Stimulated activated CD8-positive, alpha-beta memory T cell treated with anti-CD3 and anti-CD28 coated beads, Interleukin-12 subunit alpha, Interleukin-12 subunit beta, amount 100 ng/mL, for 4 hours (primary cell): ENCODE measurements around the gene CFHR4.
"Not testable (repeated sequence)": the region's sequence is repeated elsewhere in the genome, so short reads cannot be mapped to it uniquely, and the experiment has no call there.

Experiments used
- DNase-seq: peaks from one replicate; pipeline ENCODE4 v3.0.0-alpha.2; 2020; ENCODE audit warnings: low read depth

Gene CFHR4

GRCh38 chr1:196941474-196941873, 53.6 kb downstream of the CFHR4 start:
- DNase-seq = not testable (repeated sequence)

GRCh38 chr1:196943568-196943967, 55.7 kb downstream of the CFHR4 start, which contains the start of gene CFHR2:
CFHR2 (plus strand) TSS chr1:196943738; CDS start chr1:196943881, 143 bp downstream.
- DNase-seq = not testable (repeated sequence)

DNA sequence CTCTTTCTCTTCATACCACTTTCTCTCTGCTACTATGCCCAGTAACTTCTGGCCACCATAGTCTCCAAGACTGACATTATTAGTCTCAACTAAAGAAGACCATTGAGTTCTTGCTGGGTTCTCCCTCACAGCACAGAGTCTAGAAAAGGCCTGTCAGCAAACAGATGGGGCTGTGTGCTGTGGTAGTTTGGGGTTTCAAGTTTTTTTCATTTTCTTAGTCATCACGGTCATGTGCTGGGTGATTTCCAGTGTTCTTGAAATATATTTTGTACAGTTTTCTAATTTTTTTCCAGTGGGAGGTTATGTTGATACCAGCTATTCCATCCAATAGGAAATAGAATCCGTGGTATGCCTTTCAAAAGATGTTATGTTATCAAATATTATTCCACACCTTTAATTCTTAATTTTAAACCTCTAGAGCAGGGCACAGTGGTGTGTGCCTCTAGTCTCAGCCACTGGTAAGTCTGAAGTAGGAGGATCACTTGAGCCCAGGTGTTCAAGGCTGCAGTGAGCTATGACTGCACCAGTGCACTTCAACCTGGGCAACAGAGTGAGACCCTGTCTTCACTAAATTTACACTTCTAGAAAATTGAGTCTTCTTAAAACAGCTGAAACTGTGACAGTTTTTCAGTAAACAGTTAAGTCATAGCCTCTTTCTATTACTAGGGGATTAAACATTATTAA, 64.0 kb downstream of the CFHR4 start:
- DNase-seq = no peak

DNA sequence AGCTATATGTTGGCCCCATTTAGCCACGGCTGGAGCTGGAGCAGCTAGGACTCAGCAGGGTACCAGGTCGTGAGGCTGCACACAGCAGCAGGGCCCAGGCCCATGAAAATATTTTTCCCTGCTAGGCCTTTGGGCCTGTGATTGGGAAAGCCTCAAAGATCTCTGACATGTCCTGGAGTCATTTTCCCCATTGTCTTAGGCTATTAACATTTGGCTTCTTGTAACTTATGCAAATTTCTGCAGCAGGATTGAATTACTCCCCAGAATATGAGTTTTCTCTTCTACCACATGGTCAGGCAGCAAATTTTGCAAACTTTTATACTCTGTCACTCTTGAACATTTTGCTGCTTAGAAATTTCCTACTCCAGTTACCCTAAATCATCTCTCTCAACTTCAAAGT, 66.9 kb downstream of the CFHR4 start:
- DNase-seq = no peak

DNA sequence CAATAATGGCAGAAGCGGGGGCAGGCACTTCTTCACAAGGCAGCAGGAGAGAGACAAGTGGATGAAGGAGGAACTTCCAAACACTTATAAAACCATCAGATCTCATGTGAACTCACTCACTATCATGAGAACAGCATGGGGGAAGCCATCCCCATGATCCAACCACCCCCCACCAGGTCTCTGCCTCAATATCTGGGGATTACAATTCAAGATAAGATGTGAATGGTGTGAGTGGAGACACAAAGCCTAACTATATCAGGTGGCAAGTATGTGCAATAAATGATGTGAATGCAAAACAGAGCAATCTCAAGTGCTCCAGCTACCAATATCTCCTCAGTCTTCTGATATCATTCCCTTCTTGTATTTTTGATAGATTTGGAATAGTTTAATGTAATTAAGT, 68.1 kb downstream of the CFHR4 start:
- no peak for DNase-seq

DNA sequence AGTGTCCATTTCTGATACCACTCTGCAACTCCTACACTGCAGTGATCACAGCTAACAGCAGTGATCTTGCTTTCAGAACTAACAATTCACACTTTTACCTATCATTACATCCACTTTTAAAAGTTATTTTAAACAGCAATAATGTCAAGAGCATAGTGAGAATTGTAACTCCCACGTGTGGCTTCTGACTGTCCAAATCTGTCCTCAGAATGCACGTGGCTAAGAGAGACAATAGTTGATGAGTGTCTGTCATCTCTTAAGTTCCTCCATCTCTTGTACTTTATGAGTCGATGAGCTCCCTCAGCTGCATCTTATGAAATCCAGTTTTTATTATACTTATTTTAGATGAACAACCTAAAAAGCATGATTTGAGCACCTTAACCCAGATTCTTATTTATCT, 73.0 kb downstream of the CFHR4 start:
- DNase-seq = no peak
